ENCODE measurements around the gene COG5. TPM values are rescaled to one million over a fixed set of nuclear protein-coding genes. Genes with fewer than 3 reads are reported as not detected.

Gene COG5
- total and polyA plus RNA-seq, 10 donors = 3.6 to 86.6 (median 48.7) TPM

GRCh38 chr7:107394831-107395230, 168.9 kb downstream of the COG5 start:
- Histone ChIP-seq H3K36me3 (peaks cover 0 to 8% (median 0%) of the 10 kb centered on the region in 6 donors), H3K4me3 (no peak overlapping the region), H3K27ac (no peak overlapping the region), H3K9me3 (no peaks in the 10 kb centered on the region), H3K4me1 (no peaks in the 10 kb centered on the region), H3K27me3 (replicated peaks in 1 of 7) (no peaks in the 10 kb centered on the region)
- TF ChIP-seq CTCF (IDR thresholded peaks at IDR 0.05 in 8 of 11, conservative IDR thresholded peaks at IDR 0.05 in 3 of 11) (no peak), POLR2AphosphoS5 (IDR thresholded peaks at IDR 0.05) (no peak), POLR2A (IDR thresholded peaks at IDR 0.05) (no peak)
- no peak for DNase-seq
- intact Hi-C loops (cut with DNase I; ENCODE audit: low total_unique reads) = no loop called here
- WGBS, 5 donors = 87 to 98% (median 88%) methylated on average over 1 of the region's 1 CpG

- no peak overlapping the region for H3K4me3 ChIP-seq
- H3K9me3 ChIP-seq = no peaks in the 10 kb centered on the region
- WGBS, 5 donors = 41 to 76% (median 53%) methylated on average over 1 of the region's 1 CpG
- peaks cover 0 to 8% (median 0%) of the 10 kb centered on the region in 6 donors for H3K36me3 ChIP-seq
- no peaks in the 10 kb centered on the region for H3K4me1 ChIP-seq
- no peaks in the 10 kb centered on the region for H3K27me3 ChIP-seq (replicated peaks in 1 of 7)
- no peak for DNase-seq
- TF ChIP-seq CTCF (IDR thresholded peaks at IDR 0.05 in 8 of 11, conservative IDR thresholded peaks at IDR 0.05 in 3 of 11) = no peak
- no peak for TF ChIP-seq POLR2A (IDR thresholded peaks at IDR 0.05)
- no peak for TF ChIP-seq POLR2AphosphoS5 (IDR thresholded peaks at IDR 0.05)
- H3K27ac ChIP-seq = no peak overlapping the region
- intact Hi-C loops (cut with DNase I; ENCODE audit: low total_unique reads) = no loop called here
These were observed 169.4 kb downstream of the COG5 start for GRCh38 chr7:107394276-107394675.

- H3K9me3 ChIP-seq = no peaks in the 10 kb centered on the region
- peaks cover 0 to 8% (median 0%) of the 10 kb centered on the region in 6 donors for H3K36me3 ChIP-seq
- no peaks in the 10 kb centered on the region for H3K27me3 ChIP-seq (replicated peaks in 1 of 7)
- intact Hi-C loops (cut with DNase I; ENCODE audit: low total_unique reads) = no loop called here
- no peaks in the 10 kb centered on the region for H3K4me1 ChIP-seq
- no peak for DNase-seq
- TF ChIP-seq POLR2A (IDR thresholded peaks at IDR 0.05) = no peak
- TF ChIP-seq POLR2AphosphoS5 (IDR thresholded peaks at IDR 0.05) = no peak
- no peak for TF ChIP-seq CTCF (IDR thresholded peaks at IDR 0.05 in 8 of 11, conservative IDR thresholded peaks at IDR 0.05 in 3 of 11)
- H3K4me3 ChIP-seq = no peak overlapping the region
- 96 to 100% (median 96%) methylated on average over 3 of the region's 3 CpGs for WGBS, 5 donors
- H3K27ac ChIP-seq = no peak overlapping the region
These were observed 170.9 kb downstream of the COG5 start for GRCh38 chr7:107392830-107393229.

GRCh38 chr7:107390916-107391315, 172.8 kb downstream of the COG5 start:
- no peaks in the 10 kb centered on the region for H3K27me3 ChIP-seq (replicated peaks in 1 of 7)
- H3K36me3 ChIP-seq = peaks cover 0 to 8% (median 0%) of the 10 kb centered on the region in 6 donors
- no peak for DNase-seq
- H3K9me3 ChIP-seq = no peaks in the 10 kb centered on the region
- H3K4me1 ChIP-seq = peaks cover 0 to 10% (median 7%) of the 10 kb centered on the region in 6 donors
- H3K4me3 ChIP-seq = no peak overlapping the region
- 79 to 86% (median 81%) methylated on average over 8 of the region's 8 CpGs for WGBS, 5 donors
- H3K27ac ChIP-seq = no peak overlapping the region
- no peak for TF ChIP-seq POLR2A (IDR thresholded peaks at IDR 0.05)
- TF ChIP-seq POLR2AphosphoS5 (IDR thresholded peaks at IDR 0.05) = no peak
- no peak for TF ChIP-seq CTCF (IDR thresholded peaks at IDR 0.05 in 8 of 11, conservative IDR thresholded peaks at IDR 0.05 in 3 of 11)
- intact Hi-C loops (cut with DNase I; ENCODE audit: low total_unique reads) = no loop called here
